Fibroblast of mammary gland (primary cell): Measurements from ENCODE around the gene TIPRL.

Experiments
- DNase-seq: peaks from one replicate; pipeline ENCODE4 v3.0.0-alpha.2; 2010; ENCODE audit warnings: low read depth
- H3K4me3 ChIP-seq: 2 replicates; pipeline ENCODE4 v1.5.1; 2011; ENCODE audit warnings: low read depth, mild to moderate bottlenecking, low read length, moderate library complexity; ENCODE audit not compliant: control insufficient read depth
- CTCF ChIP-seq: conservative IDR thresholded peaks from 2 replicates; pipeline ENCODE4 v1.5.1; 2011; ENCODE audit warnings: low read depth, low read length, inconsistent platforms; ENCODE audit not compliant: control insufficient read depth, insufficient read depth

Gene TIPRL

GRCh38 chr1:168223261-168223660, 44.5 kb downstream of the TIPRL start:
- DNase-seq = no peak
- no peak overlapping the region for H3K4me3 ChIP-seq
- TF ChIP-seq CTCF = no peak

GRCh38 chr1:168223681-168224540, 45.1 kb downstream of the TIPRL start:
- no peak overlapping the region for H3K4me3 ChIP-seq
- DNase-seq = peak; percentile 47
- no peak for TF ChIP-seq CTCF

GRCh38 chr1:168224991-168225390, 46.2 kb downstream of the TIPRL start:
- TF ChIP-seq CTCF = no peak
- DNase-seq = no peak
- H3K4me3 ChIP-seq = no peak overlapping the region

GRCh38 chr1:168225476-168226190, 46.9 kb downstream of the TIPRL start, which contains the start of gene SFT2D2:
SFT2D2 (plus strand) TSS chr1:168226004; CDS start chr1:168226080, 76 bp downstream.
- peak; percentile 74 for DNase-seq
- TF ChIP-seq CTCF = no peak
- peak within 1 kb of the TSS; percentile 66 for H3K4me3 ChIP-seq

GRCh38 chr1:168227620-168228019, 48.9 kb downstream of the TIPRL start:
- no peak for TF ChIP-seq CTCF
- DNase-seq = peak; percentile 80
- peak overlapping the region; percentile 66 for H3K4me3 ChIP-seq

- no peak for TF ChIP-seq CTCF
Observed at GRCh38 chr1:168229893-168230292, 51.1 kb downstream of the TIPRL start.

More at GRCh38 chr1:168229893-168230292, 51.1 kb downstream of the TIPRL start:
- no peak overlapping the region for H3K4me3 ChIP-seq
- DNase-seq = no peak
